Inferior parietal cortex (tissue), 1 donor: ENCODE measurements around the gene SMYD2.

Source experiments
- DNase-seq: peaks from one replicate; pipeline ENCODE4 v3.0.0-alpha.2; 2016; ENCODE audit errors: extremely low spot score

SMYD2 gene

GRCh38 chr1:214300149-214300780 is 19.3 kb downstream of the SMYD2 start:
- no peak for DNase-seq

GRCh38 chr1:214301526-214301925 is 20.6 kb downstream of the SMYD2 start:
- DNase-seq: no peak

- peak; percentile 42 for DNase-seq
Measured at GRCh38 chr1:214303141-214303930, 22.4 kb downstream of the SMYD2 start.

- no peak for DNase-seq
Measured at GRCh38 chr1:214305164-214305751, 24.3 kb downstream of the SMYD2 start.

GRCh38 chr1:214306269-214306668 is 25.3 kb downstream of the SMYD2 start:
- no peak for DNase-seq

- DNase-seq: no peak
Measured at GRCh38 chr1:214310010-214310409, 29.1 kb downstream of the SMYD2 start.

- no peak for DNase-seq
Measured at GRCh38 chr1:214310777-214311690, 30.1 kb downstream of the SMYD2 start.

- DNase-seq: no peak
Measured at GRCh38 chr1:214312530-214313051, 31.6 kb downstream of the SMYD2 start.

GRCh38 chr1:214314178-214314843 is 33.4 kb downstream of the SMYD2 start:
- no peak for DNase-seq

- DNase-seq: no peak
Measured at GRCh38 chr1:214316593-214316992, 35.6 kb downstream of the SMYD2 start.

GRCh38 chr1:214317300-214317699 is 36.3 kb downstream of the SMYD2 start:
- DNase-seq: no peak

- no peak for DNase-seq
Measured at GRCh38 chr1:214317734-214318133, 36.8 kb downstream of the SMYD2 start.

- DNase-seq: no peak
Measured at GRCh38 chr1:214318356-214318755, 37.4 kb downstream of the SMYD2 start.

- DNase-seq: no peak
Measured at GRCh38 chr1:214318956-214319736, 38.2 kb downstream of the SMYD2 start.

- no peak for DNase-seq
Measured at GRCh38 chr1:214319938-214320337, 39.0 kb downstream of the SMYD2 start.

GRCh38 chr1:214321705-214322453 is 40.9 kb downstream of the SMYD2 start:
- no peak for DNase-seq

GRCh38 chr1:214324896-214325800 is 44.2 kb downstream of the SMYD2 start:
- no peak for DNase-seq

GRCh38 chr1:214326406-214326805 is 45.4 kb downstream of the SMYD2 start:
- no peak for DNase-seq

GRCh38 chr1:214327514-214327913 is 46.6 kb downstream of the SMYD2 start:
- DNase-seq: no peak
